Measurements from ENCODE around the gene GPR25. TPM values are rescaled to one million over a fixed set of nuclear protein-coding genes. Genes with fewer than 3 reads are reported as not detected.

GPR25 gene
- total and polyA plus RNA-seq, 10 of the 15 experiments (the other 5 are each of a cell fraction or from before 2014, with no cell fraction given) = not detected

DNA sequence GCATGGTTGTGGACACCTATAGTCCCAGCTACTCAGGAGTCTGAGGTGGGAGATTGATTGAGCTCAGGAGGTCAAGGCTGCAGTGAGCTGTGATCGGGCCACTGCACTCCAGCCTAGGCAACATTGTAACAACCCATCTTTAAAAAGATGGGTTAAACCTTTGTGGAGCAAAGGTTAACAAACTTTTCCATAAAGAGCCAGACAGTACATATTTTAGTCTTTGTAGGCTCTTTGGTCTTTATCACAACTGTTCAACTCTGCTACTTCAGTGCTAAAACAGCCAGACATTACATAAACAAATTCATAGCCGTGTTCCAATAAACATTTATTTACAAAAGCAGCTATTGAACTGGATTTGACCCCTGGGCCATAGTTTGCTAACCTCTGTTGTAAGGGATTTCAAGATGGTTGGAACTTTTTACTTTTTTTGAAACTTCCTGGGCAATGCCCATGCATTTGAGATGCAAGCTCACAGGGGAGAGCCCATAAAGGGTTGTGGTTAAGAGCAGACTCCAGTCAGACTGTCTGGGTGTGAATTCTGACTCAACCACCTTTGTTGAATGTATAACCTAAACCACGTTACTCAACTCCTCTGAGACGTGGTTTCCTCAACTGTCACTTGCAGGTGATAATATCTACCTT lies 32.8 kb downstream of the GPR25 start:
- Histone ChIP-seq H2AFZ (ENCODE audit: control insufficient read depth, low read depth, low read length) (no peak overlapping the region), H3K36me3 (ENCODE audit: control insufficient read depth in 2 of 2, insufficient read depth in 2 of 2, low read length in 1 of 2) (peaks cover 0 to 12% of the 10 kb centered on the region in 2 experiments; a peak in 2 of 4 replicates), H3K4me1 (ENCODE audit: control insufficient read depth, insufficient read depth, low read length) (peaks cover 15% of the 10 kb centered on the region), H4K20me1 (ENCODE audit: control insufficient read depth, insufficient read depth) (no peaks in the 10 kb centered on the region), H3K27me3 (replicated peaks in 1 of 2; ENCODE audit: control insufficient read depth in 2 of 2, insufficient read depth in 2 of 2, low read length in 1 of 2) (no peaks in the 10 kb centered on the region), H3K4me3 (no peak overlapping the region), H3K9ac (ENCODE audit: control insufficient read depth, insufficient read depth, low read length) (no peak overlapping the region), H3K9me3 (replicated peaks; ENCODE audit: control insufficient read depth, insufficient read depth, low read length) (no peaks in the 10 kb centered on the region; the same call in 2 of the 3 replicates), H3K27ac (ENCODE audit: control insufficient read depth, insufficient read depth) (no peak overlapping the region), H3K4me2 (ENCODE audit: control insufficient read depth, insufficient read depth) (no peak overlapping the region), H3K79me2 (ENCODE audit: control insufficient read depth, insufficient read depth, low read length) (no peaks in the 10 kb centered on the region)
- POLR2A ChIA-PET = interaction anchor here (0.9 to 6.3 kb wide), 7 partner anchors 9 to 278 kb away, joined by 3 to 60 read pairs (median 5); partner anchors contain the start of gene INAVA
- DNase-seq (ENCODE audit: low read depth, low spot score) = no peak
- in situ Hi-C loops (cut with MboI) (loop anchor here (5.0 kb wide), 1 partner anchor 137 kb away; no protein-coding TSS in a partner anchor), intact Hi-C loops (cut with micrococcal nuclease; ENCODE audit: unreplicated experiment) (loop anchor here (2.0 to 5.0 kb wide), 4 partner anchors 17 to 278 kb away; no protein-coding TSS in a partner anchor)
- FAIRE-seq = peak; percentile 41
- CTCF ChIA-PET = interaction anchor here (0.6 to 9.2 kb wide), 5 partner anchors 13 to 66 kb away, joined by 3 to 131 read pairs (median 3); partner anchors contain the start of gene INAVA
- ATAC-seq = peak; percentile 67
- SMC1A ChIA-PET (ENCODE audit: uncharacterized antibody, unreplicated experiment) = interaction anchor here (0.6 to 11.7 kb wide), 12 partner anchors 12 to 283 kb away, joined by 3 to 193 read pairs (median 4); partner anchors contain the start of gene INAVA
- WGBS (ENCODE audit: insufficient coverage, insufficient replicate concordance, low lambda C conversion rate, missing lambda C conversion rate) = 26% methylated on average over 4 of the region's 4 CpGs
- RAD21 ChIA-PET (ENCODE audit: unreplicated experiment) = interaction anchor here (0.6 to 5.5 kb wide), 10 partner anchors 9 to 283 kb away, joined by 3 to 53 read pairs (median 6); no protein-coding TSS in a partner anchor
- BruUV-seq (replicated peaks) = no TSS peak
- TF ChIP-seq GABPA (IDR thresholded peaks at IDR 0.05; ENCODE audit: low read depth) (no peak), POLR2AphosphoS2 (IDR thresholded peaks at IDR 0.05; ENCODE audit: low read depth, low read length) (no peak), MTA3 (IDR thresholded peaks at IDR 0.05; ENCODE audit: borderline replicate concordance, low read length) (0 out of 2 replicates have a peak, but pooled peaks have one; percentile 44), MTA2 (IDR thresholded peaks at IDR 0.05; ENCODE audit: low read depth) (peak; percentile 79), BCL11A (IDR thresholded peaks at IDR 0.05; ENCODE audit: low read depth, low read length) (peak; percentile 25; the same call in 1 of the 2 replicates), RUNX3 (IDR thresholded peaks at IDR 0.05; ENCODE audit: low read length) (peak; percentile 92), BACH1 (IDR thresholded peaks at IDR 0.05; ENCODE audit: borderline replicate concordance) (no peak; the same call in 1 of the 2 replicates), CBFB (IDR thresholded peaks at IDR 0.05; ENCODE audit: low read depth) (peak; percentile 45; the same call in 1 of the 2 replicates), SP1 (IDR thresholded peaks at IDR 0.05; ENCODE audit: low read depth, low read length) (no peak), BMI1 (IDR thresholded peaks at IDR 0.05; ENCODE audit: borderline replicate concordance) (0 out of 2 replicates have a peak, but pooled peaks have one; percentile 42), IKZF2 (IDR thresholded peaks at IDR 0.05) (peak; percentile 61 to 64; a peak in 2 of 4 replicates), NFIC (IDR thresholded peaks at IDR 0.05; ENCODE audit: low read depth, low read length) (peak; percentile 59; the same call in 1 of the 2 replicates), NR2F1 (conservative IDR thresholded peaks at IDR 0.05) (0 out of 2 replicates have a peak, but pooled peaks have one; percentile 65), IKZF1 (conservative IDR thresholded peaks at IDR 0.05) (peak; percentile 57), DPF2 (IDR thresholded peaks at IDR 0.05) (peak; percentile 62; the same call in 1 of the 2 replicates), PKNOX1 (IDR thresholded peaks at IDR 0.05) (peak; percentile 30; the same call in 1 of the 2 replicates), ZNF217 (IDR thresholded peaks at IDR 0.05) (peak; percentile 51)
- TF ChIP-seq, protein P1, sequence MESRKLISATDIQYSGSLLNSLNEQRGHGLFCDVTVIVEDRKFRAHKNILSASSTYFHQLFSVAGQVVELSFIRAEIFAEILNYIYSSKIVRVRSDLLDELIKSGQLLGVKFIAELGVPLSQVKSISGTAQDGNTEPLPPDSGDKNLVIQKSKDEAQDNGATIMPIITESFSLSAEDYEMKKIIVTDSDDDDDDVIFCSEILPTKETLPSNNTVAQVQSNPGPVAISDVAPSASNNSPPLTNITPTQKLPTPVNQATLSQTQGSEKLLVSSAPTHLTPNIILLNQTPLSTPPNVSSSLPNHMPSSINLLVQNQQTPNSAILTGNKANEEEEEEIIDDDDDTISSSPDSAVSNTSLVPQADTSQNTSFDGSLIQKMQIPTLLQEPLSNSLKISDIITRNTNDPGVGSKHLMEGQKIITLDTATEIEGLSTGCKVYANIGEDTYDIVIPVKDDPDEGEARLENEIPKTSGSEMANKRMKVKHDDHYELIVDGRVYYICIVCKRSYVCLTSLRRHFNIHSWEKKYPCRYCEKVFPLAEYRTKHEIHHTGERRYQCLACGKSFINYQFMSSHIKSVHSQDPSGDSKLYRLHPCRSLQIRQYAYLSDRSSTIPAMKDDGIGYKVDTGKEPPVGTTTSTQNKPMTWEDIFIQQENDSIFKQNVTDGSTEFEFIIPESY (IDR thresholded peaks at IDR 0.05) = no peak
